MM.1S (cell line): ENCODE results near the gene TUBA3E.
"Not testable (repeated sequence)": the region's sequence is repeated elsewhere in the genome, so short reads cannot be mapped to it uniquely, and the experiment has no call there.

Experiments used
- CTCF ChIP-seq: fragments of 300-600 bp; sonication (generic); IDR thresholded peaks from 2 replicates; pipeline ENCODE4 v1.5.1; 2016; ENCODE audit warnings: antibody characterized with exemption, low read length, mixed read lengths
- EZH2 ChIP-seq: fragments of 300-600 bp; sonication (generic); optimal IDR thresholded peaks from 2 replicates; pipeline ENCODE3; 2017; ENCODE audit warnings: low read depth, mild to moderate bottlenecking, antibody characterized with exemption, low read length, mixed read lengths

- TF ChIP-seq EZH2, CTCF: not testable (repeated sequence)
Measured at GRCh38 chr2:130219147-130219546, 20.9 kb upstream of the TUBA3E start.
